ENCODE measurements around the gene CFHR5.

GRCh38 chr1:196960854-196961253 lies 16.5 kb upstream of the CFHR5 start:
- no peak for TF ChIP-seq RCOR1 (IDR thresholded peaks at IDR 0.05; ENCODE audit: low read depth, low read length)
- TF ChIP-seq ZFP36 (IDR thresholded peaks at IDR 0.05; ENCODE audit: borderline replicate concordance, partially characterized antibody): no peak
- TF ChIP-seq PBX3 (IDR thresholded peaks at IDR 0.05): no peak
- no peak for TF ChIP-seq SMC3 (IDR thresholded peaks at IDR 0.05)
- TF ChIP-seq NFE2L2 (conservative IDR thresholded peaks at IDR 0.05; ENCODE audit: low read length): no peak
- TF ChIP-seq RAD21 (conservative IDR thresholded peaks at IDR 0.05 in 1 of 2, IDR thresholded peaks at IDR 0.05 in 1 of 2): no peak
- TF ChIP-seq, protein P1, sequence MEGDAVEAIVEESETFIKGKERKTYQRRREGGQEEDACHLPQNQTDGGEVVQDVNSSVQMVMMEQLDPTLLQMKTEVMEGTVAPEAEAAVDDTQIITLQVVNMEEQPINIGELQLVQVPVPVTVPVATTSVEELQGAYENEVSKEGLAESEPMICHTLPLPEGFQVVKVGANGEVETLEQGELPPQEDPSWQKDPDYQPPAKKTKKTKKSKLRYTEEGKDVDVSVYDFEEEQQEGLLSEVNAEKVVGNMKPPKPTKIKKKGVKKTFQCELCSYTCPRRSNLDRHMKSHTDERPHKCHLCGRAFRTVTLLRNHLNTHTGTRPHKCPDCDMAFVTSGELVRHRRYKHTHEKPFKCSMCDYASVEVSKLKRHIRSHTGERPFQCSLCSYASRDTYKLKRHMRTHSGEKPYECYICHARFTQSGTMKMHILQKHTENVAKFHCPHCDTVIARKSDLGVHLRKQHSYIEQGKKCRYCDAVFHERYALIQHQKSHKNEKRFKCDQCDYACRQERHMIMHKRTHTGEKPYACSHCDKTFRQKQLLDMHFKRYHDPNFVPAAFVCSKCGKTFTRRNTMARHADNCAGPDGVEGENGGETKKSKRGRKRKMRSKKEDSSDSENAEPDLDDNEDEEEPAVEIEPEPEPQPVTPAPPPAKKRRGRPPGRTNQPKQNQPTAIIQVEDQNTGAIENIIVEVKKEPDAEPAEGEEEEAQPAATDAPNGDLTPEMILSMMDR (IDR thresholded peaks at IDR 0.05): no peak
- no peak for TF ChIP-seq MYC (IDR thresholded peaks at IDR 0.05; ENCODE audit: borderline replicate concordance, low read length)
- no peak for TF ChIP-seq POLR2A (IDR thresholded peaks at IDR 0.05; ENCODE audit: low read length)
- TF ChIP-seq, protein P2, sequence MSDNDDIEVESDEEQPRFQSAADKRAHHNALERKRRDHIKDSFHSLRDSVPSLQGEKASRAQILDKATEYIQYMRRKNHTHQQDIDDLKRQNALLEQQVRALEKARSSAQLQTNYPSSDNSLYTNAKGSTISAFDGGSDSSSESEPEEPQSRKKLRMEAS (IDR thresholded peaks at IDR 0.05): no peak
- no peak for TF ChIP-seq REST (IDR thresholded peaks at IDR 0.05)
- TF ChIP-seq CHD4 (IDR thresholded peaks at IDR 0.05; ENCODE audit: borderline replicate concordance): no peak

All from A549 (cell line).